Subcutaneous adipose tissue (tissue), 4 donors: ENCODE results near the gene C6orf163. TPM values are rescaled to one million over a fixed set of nuclear protein-coding genes. Genes with fewer than 3 reads are reported as not detected.

Experiments
- CTCF ChIP-seq: fragments of 450-650 bp; IDR thresholded peaks from one replicate; pipeline ENCODE4 v1.5.1; 2016; ENCODE audit warnings: low read depth, mild to moderate bottlenecking, control low read depth, antibody characterized with exemption, moderate library complexity
- total RNA-seq, 4 donors: library from RNA; depleted of rRNA; stranded (reverse); fragments of >200 nt; gene quantifications; one replicate each; pipeline ENCODE4 v1.1.0, GENCODE V29; 2016

Gene C6orf163
- total RNA-seq, 4 donors from 2014 or later: 3.7 to 10.4 (median 4.6) TPM

DNA sequence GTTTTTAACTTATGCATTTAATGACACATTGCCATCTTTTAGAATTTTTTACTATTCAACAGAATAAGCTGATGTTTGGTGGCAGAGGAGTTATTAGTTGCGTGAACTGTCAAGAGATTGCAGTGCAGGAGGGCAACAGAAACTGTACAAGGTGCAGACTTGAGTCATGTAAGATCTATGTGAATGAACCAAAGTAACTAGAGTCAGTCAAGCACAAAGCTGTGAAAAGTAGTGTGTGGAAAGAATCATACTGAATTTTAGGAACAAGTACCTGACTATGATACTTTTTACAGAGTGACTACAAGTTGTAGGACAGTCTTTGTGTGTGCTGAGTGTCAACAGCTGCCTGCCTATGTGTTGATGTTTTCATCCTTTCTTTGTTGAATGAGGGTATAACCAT is 2.7 kb upstream of the C6orf163 start:
- TF ChIP-seq CTCF: no peak

GRCh38 chr6:87342829-87343228 is 1.8 kb upstream of the C6orf163 start:
- TF ChIP-seq CTCF: no peak

DNA sequence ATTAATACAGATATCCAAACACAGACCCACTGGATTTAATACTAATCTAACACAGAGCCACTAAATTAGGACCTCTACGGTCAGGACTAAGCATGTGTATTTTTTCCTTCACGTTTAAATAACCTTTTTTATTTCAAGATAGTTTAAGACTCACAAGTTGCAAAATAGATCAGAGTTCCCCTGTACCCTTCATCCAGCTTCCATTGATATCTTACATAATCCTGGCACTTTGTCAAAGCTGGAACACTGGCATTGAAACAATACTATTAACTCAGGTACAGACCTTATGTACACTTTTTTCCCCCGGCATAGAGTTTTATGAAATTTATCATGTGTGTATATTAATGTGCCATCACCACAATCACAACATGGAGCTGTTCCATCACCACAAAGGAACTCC is 2.1 kb downstream of the C6orf163 start:
- TF ChIP-seq CTCF: no peak

- no peak for TF ChIP-seq CTCF
Measured at GRCh38 chr6:87349896-87350295, 5.3 kb downstream of the C6orf163 start.

DNA sequence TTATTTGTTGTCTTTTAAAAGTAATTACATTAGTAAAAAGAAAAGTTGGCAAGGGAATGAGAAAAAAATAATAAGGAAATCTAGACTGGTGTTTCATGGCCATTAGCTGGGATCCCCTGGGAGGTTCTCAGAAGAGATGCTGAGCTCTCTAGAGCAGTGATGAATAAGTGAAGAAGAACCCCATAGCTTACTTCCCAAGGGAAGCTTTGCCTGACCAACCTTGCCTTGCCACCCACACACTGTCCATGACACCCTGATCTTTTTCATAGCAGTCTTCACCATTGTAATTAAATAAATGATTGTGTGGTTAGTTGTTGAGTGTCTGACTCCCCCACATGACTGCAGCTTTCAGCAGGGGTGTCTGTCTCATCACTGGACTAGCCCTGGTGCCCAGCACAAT is 5.9 kb downstream of the C6orf163 start:
- TF ChIP-seq CTCF: no peak

DNA sequence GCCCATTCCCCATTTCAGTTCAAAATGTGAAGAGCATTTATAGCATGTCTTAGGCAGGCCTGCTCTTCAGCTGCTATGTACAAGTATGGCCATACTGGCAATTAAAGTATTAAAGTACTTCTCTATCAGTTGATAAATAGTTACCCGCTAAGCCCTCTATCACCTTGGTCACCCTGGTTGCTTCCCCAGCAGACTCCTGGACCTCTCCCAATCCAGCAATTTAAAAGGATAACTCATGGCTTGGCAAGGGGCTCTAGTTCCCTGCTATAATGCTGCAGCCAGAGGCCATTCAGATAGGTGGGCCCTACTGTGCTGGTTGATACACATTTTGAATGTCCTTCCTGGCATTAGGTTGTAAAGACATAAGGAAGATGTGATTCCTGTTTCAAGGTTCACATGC is 7.0 kb downstream of the C6orf163 start:
- no peak for TF ChIP-seq CTCF

GRCh38 chr6:87356181-87356580 is 11.6 kb downstream of the C6orf163 start:
- no peak for TF ChIP-seq CTCF
